ENCODE results near the gene SHMT1.

The SHMT1 gene

DNA sequence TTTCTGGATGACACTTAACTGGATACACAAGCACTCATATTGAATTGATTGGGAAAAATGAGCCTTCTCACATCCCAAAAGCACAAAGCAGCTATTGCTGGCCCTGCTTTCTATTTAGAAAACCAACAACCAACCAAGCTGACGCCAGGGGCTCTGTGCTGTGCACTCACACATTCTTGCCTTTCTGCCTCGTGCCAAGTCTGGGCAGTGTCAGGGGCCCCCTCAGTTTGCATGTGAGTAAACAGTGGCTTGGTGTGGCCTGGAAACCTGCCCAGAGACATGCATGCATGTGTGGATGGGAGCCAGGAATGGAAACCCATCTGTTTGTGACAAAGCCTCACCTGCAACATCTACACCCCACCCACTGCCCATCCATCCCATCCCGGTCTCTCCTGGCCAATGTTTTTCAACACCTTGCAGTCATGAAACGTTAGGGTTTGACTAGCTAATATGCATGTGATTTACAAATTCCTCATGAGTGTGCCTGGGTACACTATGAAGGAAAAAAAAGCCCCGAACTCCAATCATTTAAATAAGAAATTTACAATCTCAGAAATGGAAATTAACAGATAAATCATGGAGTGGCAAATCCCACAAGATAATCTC lies 82.5 kb downstream of the SHMT1 start:
- DNase-seq, result no peak

DNA sequence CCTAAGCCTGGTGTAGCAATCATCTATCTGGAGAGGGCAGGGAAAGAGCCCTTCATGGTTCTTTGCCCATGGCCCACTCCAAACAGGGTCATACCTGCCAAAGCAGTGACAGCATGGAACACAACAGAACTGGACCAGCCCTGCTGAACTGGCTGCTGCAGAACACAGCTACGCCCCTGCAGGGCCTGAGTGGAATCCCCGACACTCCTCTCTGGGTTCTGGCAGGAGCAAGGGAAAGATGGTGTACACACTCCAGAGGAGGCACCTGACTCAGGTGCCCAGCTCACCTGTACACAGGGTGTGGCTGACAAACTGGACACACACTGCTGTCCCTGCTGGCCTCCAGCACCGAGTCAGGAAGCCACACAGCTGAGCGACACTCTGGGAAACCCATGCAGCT lies 83.1 kb downstream of the SHMT1 start:
- no peak for DNase-seq

DNA sequence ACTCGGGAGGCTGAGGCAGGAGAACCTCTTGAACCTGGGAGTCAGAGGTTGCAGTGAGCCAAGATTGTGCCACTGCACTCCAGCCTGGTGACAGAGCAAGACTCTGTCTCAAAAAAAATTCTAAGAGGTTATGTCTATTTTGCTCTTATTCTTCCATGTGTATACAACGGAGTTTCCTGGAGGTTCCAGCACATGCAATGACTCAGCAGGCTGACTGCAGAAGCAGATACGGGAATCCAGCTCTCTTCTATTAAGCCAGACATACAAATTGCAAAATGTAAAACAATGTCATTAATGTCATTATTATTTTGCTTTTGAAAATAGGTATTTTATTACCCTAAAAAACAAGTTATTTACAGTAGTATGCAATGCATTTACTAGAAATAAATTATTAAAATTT lies 84.5 kb downstream of the SHMT1 start:
- no peak for DNase-seq
